ENCODE measurements around the gene MLLT3.

The MLLT3 gene

DNA sequence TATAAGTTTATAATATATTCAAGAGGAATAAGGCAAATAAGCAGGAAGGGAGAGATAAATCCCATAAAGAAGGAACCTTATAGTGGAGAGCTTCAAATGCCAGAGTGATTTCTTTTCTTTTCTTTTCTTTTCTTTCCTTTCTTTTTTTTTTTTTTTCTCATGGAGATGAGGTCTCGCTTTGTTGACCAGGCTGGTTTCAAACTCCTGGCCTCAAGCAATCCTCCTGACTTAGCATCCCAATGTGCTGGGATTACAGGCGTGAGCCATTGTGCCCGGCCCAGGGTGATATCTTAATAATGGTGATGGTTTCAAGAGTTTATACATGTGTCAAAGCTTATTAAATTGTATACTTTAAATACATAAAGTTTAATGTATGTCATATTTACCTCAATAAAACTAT lies 42.2 kb upstream of the MLLT3 start:
- Histone ChIP-seq H4K20me1 (ENCODE audit: insufficient read depth, low read length) (0 out of 2 replicates have a peak, but pooled peaks cover 3% of the 10 kb centered on the region), H3K27me3 (ENCODE audit: insufficient read depth, low read length, poor library complexity) (no peaks in the 10 kb centered on the region), H3K4me1 (ENCODE audit: insufficient read depth, low read length) (peaks cover 34% of the 10 kb centered on the region), H3K27ac (ENCODE audit: low read length) (no peak overlapping the region), H3K4me2 (ENCODE audit: insufficient read depth, low read length) (no peak overlapping the region), H3K9ac (ENCODE audit: low read depth, low read length) (no peak overlapping the region), H3K4me3 (ENCODE audit: low read depth in 1 of 2, low read length in 2 of 2) (no peak overlapping the region), H2AFZ (ENCODE audit: low read depth, low read length) (no peak overlapping the region), H3K36me3 (ENCODE audit: insufficient read depth, low read length) (no peaks in the 10 kb centered on the region), H3K79me2 (ENCODE audit: insufficient read depth, low read length) (peaks cover 49% of the 10 kb centered on the region), H3K9me3 (ENCODE audit: insufficient read depth, low read length, severe bottlenecking) (no peaks in the 10 kb centered on the region)
- TF ChIP-seq EZH2 (IDR thresholded peaks at IDR 0.05; ENCODE audit: borderline replicate concordance, low read depth, low read length, severe bottlenecking), result no peak
- no peak for TF ChIP-seq CTCF (IDR thresholded peaks at IDR 0.05; ENCODE audit: borderline replicate concordance, extremely low read depth, low read length, poor library complexity, severe bottlenecking)
- DNase-seq (no peak), ATAC-seq (ENCODE audit: insufficient read depth, low read depth) (no peak)

GRCh38 chr9:20663133-20663532 lies 40.8 kb upstream of the MLLT3 start:
- Histone ChIP-seq H3K79me2 (ENCODE audit: insufficient read depth, low read length) (peaks cover 56% of the 10 kb centered on the region), H3K9ac (ENCODE audit: low read depth, low read length) (no peak overlapping the region), H3K27ac (ENCODE audit: low read length) (no peak overlapping the region), H3K4me3 (ENCODE audit: low read depth in 1 of 2, low read length in 2 of 2) (no peak overlapping the region), H3K36me3 (ENCODE audit: insufficient read depth, low read length) (no peaks in the 10 kb centered on the region), H3K4me2 (ENCODE audit: insufficient read depth, low read length) (peak overlapping the region; percentile 66; the same call in 1 of the 2 replicates), H3K4me1 (ENCODE audit: insufficient read depth, low read length) (peaks cover 43% of the 10 kb centered on the region), H4K20me1 (ENCODE audit: insufficient read depth, low read length) (no peaks in the 10 kb centered on the region), H2AFZ (ENCODE audit: low read depth, low read length) (no peak overlapping the region), H3K9me3 (ENCODE audit: insufficient read depth, low read length, severe bottlenecking) (no peaks in the 10 kb centered on the region), H3K27me3 (ENCODE audit: insufficient read depth, low read length, poor library complexity) (no peaks in the 10 kb centered on the region)
- DNase-seq (no peak), ATAC-seq (ENCODE audit: insufficient read depth, low read depth) (no peak)
- TF ChIP-seq CTCF (IDR thresholded peaks at IDR 0.05; ENCODE audit: borderline replicate concordance, extremely low read depth, low read length, poor library complexity, severe bottlenecking), result no peak
- TF ChIP-seq EZH2 (IDR thresholded peaks at IDR 0.05; ENCODE audit: borderline replicate concordance, low read depth, low read length, severe bottlenecking), result no peak

DNA sequence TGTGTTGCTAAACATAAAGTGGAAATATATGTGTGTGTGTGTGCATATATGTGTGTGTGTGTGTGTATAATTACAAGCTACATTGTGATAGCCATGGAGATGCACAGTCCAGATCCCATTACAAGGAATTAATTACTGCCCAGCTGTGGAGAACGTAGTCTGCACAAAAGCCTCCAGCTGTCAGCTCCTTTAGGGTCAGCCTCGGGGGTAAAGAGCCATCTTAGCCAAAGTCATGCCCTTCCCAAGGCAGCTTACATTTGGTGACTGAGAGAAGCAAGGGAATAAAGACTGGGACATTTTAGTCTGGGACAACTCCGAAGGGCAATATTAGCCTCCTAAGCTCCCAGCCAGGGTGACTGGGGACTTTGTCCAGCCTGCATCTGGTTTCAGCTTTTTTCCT lies 39.9 kb upstream of the MLLT3 start:
- DNase-seq, result no peak
- Histone ChIP-seq H3K4me3 (ENCODE audit: low read depth in 1 of 2, low read length in 2 of 2) (no peak overlapping the region), H3K27me3 (ENCODE audit: insufficient read depth, low read length, poor library complexity) (no peaks in the 10 kb centered on the region), H4K20me1 (ENCODE audit: insufficient read depth, low read length) (no peaks in the 10 kb centered on the region), H3K36me3 (ENCODE audit: insufficient read depth, low read length) (no peaks in the 10 kb centered on the region), H3K27ac (ENCODE audit: low read length) (no peak overlapping the region), H3K4me1 (ENCODE audit: insufficient read depth, low read length) (peaks cover 43% of the 10 kb centered on the region), H3K4me2 (ENCODE audit: insufficient read depth, low read length) (peak overlapping the region; percentile 66; the same call in 1 of the 2 replicates), H3K9ac (ENCODE audit: low read depth, low read length) (no peak overlapping the region), H2AFZ (ENCODE audit: low read depth, low read length) (no peak overlapping the region), H3K79me2 (ENCODE audit: insufficient read depth, low read length) (peaks cover 51% of the 10 kb centered on the region), H3K9me3 (ENCODE audit: insufficient read depth, low read length, severe bottlenecking) (no peaks in the 10 kb centered on the region)
- TF ChIP-seq EZH2 (IDR thresholded peaks at IDR 0.05; ENCODE audit: borderline replicate concordance, low read depth, low read length, severe bottlenecking) (no peak), CTCF (IDR thresholded peaks at IDR 0.05; ENCODE audit: borderline replicate concordance, extremely low read depth, low read length, poor library complexity, severe bottlenecking) (no peak)
- ATAC-seq (ENCODE audit: insufficient read depth, low read depth), result no peak

Measured in DND-41 (cell line).